MM.1S (cell line): ENCODE results near the gene TRAPPC12.

Experiments used
- DNase-seq: peaks from one replicate; pipeline ENCODE4 v3.0.0-alpha.2; 2015
- H2AFZ ChIP-seq: fragments of 300-600 bp; sonication (generic); 2 replicates; pipeline ENCODE4 v1.6.0; 2016; ENCODE audit warnings: antibody characterized with exemption, low read length
- H3F3A ChIP-seq: fragments of 300-600 bp; sonication (generic); 2 replicates; pipeline ENCODE4 v1.6.1; 2016; ENCODE audit warnings: mild to moderate bottlenecking, antibody characterized with exemption, low read length, moderate library complexity, mixed read lengths; ENCODE audit not compliant: insufficient read depth
- H3K27ac ChIP-seq: fragments of 300-600 bp; sonication (generic); 2 replicates; pipeline ENCODE4 v1.5.1; 2016; ENCODE audit warnings: mild to moderate bottlenecking, low read length
- H3K27me3 ChIP-seq: fragments of 300-600 bp; sonication (generic); replicated peaks from 2 replicates; pipeline ENCODE4 v1.6.0; 2016; ENCODE audit warnings: low read length; ENCODE audit not compliant: insufficient read depth
- H3K36me3 ChIP-seq: fragments of 300-600 bp; sonication (generic); replicated peaks from 2 replicates; pipeline ENCODE4 v1.6.1; 2016; ENCODE audit warnings: mild to moderate bottlenecking, low read length, mixed read lengths; ENCODE audit not compliant: insufficient read depth
- H3K4me1 ChIP-seq: fragments of 300-600 bp; sonication (generic); 2 replicates; pipeline ENCODE4 v1.6.1; 2016; ENCODE audit warnings: low read length, mixed read lengths
- H3K4me2 ChIP-seq: fragments of 300-600 bp; sonication (generic); 2 replicates; pipeline ENCODE4 v1.6.0; 2016; ENCODE audit warnings: low read depth, low read length
- H3K4me3 ChIP-seq: fragments of 300-600 bp; sonication (generic); 2 replicates; pipeline ENCODE4 v1.5.1; 2016; ENCODE audit warnings: low read length, mixed read lengths
- H3K79me2 ChIP-seq: fragments of 300-600 bp; sonication (generic); 2 replicates; pipeline ENCODE4 v1.6.1; 2016; ENCODE audit warnings: mixed run types, low read length, mixed read lengths
- H3K9ac ChIP-seq: fragments of 300-600 bp; sonication (generic); 2 replicates; pipeline ENCODE4 v1.6.1; 2016; ENCODE audit warnings: low read length, mixed read lengths
- H3K9me2 ChIP-seq: fragments of 300-600 bp; sonication (generic); replicated peaks from 2 replicates; pipeline ENCODE4 v1.6.1; 2016; ENCODE audit warnings: mild to moderate bottlenecking, low read length, mixed read lengths; ENCODE audit not compliant: insufficient read depth
- H3K9me3 ChIP-seq: fragments of 300-600 bp; sonication (generic); replicated peaks from 2 replicates; pipeline ENCODE4 v1.6.1; 2016; ENCODE audit warnings: mild to moderate bottlenecking, low read length, mixed read lengths; ENCODE audit not compliant: insufficient read depth
- H4K20me1 ChIP-seq: fragments of 300-600 bp; sonication (generic); 2 replicates; pipeline ENCODE4 v1.6.1; 2016; ENCODE audit warnings: mild to moderate bottlenecking, low read length, moderate library complexity, mixed read lengths; ENCODE audit not compliant: insufficient read depth
- EZH2 ChIP-seq: fragments of 300-600 bp; sonication (generic); optimal IDR thresholded peaks from 2 replicates; pipeline ENCODE3; 2017; ENCODE audit warnings: low read depth, mild to moderate bottlenecking, antibody characterized with exemption, low read length, mixed read lengths
- EZH2phosphoT487 ChIP-seq: fragments of 300-600 bp; sonication (generic); IDR thresholded peaks from 2 replicates; pipeline ENCODE4 v1.6.1; 2018; ENCODE audit warnings: antibody characterized with exemption, low read length
- TF ChIP-seq, protein P1 (sequence below): fragments of 300-600 bp; sonication (generic); IDR thresholded peaks from 2 replicates; pipeline ENCODE4 v1.5.1; 2016; ENCODE audit warnings: antibody characterized with exemption, low read length, mixed read lengths

The TRAPPC12 gene

DNA sequence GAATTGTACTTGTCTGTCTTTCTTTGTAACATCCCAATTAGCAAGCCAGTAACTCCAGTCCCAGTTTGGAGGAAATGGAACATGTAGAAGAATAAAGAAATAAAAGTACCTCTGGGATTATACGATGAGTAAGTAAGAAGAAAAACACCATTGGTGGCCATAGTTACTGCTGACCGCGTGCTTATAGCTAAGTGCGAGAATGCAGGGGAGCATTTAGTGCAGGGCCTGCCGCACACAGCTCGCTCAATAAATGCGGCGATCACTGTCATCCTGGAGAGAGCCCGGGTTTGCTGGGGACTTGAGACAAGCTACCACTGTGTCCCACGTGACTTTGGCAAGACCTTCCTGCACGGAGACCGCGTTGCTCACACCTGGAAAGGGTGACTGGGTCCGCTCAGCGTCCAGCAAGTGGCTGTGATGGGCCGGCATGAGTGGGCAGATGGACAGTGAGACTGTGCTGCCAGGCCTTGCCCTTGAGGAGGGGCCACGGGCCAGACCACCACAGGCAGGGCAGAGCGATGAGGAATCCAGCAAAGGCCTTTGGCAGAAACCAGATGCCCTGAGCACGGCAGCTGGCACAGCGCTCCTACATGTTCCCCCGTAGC is 85.0 kb downstream of the TRAPPC12 start:
- Histone ChIP-seq H3K4me2 (no peak overlapping the region), H3K9me3 (no peaks in the 10 kb centered on the region), H2AFZ (no peak overlapping the region), H3K36me3 (no peaks in the 10 kb centered on the region), H3F3A (peaks cover 6% of the 10 kb centered on the region; the same call in 1 of the 2 replicates), H3K9ac (no peak overlapping the region), H4K20me1 (no peaks in the 10 kb centered on the region), H3K27me3 (no peaks in the 10 kb centered on the region), H3K27ac (no peak overlapping the region), H3K4me1 (peaks cover 11% of the 10 kb centered on the region), H3K4me3 (no peak overlapping the region), H3K79me2 (no peaks in the 10 kb centered on the region), H3K9me2 (no peaks in the 10 kb centered on the region)
- TF ChIP-seq EZH2 (no peak), EZH2phosphoT487 (no peak)
- TF ChIP-seq, protein P1, sequence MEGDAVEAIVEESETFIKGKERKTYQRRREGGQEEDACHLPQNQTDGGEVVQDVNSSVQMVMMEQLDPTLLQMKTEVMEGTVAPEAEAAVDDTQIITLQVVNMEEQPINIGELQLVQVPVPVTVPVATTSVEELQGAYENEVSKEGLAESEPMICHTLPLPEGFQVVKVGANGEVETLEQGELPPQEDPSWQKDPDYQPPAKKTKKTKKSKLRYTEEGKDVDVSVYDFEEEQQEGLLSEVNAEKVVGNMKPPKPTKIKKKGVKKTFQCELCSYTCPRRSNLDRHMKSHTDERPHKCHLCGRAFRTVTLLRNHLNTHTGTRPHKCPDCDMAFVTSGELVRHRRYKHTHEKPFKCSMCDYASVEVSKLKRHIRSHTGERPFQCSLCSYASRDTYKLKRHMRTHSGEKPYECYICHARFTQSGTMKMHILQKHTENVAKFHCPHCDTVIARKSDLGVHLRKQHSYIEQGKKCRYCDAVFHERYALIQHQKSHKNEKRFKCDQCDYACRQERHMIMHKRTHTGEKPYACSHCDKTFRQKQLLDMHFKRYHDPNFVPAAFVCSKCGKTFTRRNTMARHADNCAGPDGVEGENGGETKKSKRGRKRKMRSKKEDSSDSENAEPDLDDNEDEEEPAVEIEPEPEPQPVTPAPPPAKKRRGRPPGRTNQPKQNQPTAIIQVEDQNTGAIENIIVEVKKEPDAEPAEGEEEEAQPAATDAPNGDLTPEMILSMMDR: no peak
- DNase-seq: no peak

DNA sequence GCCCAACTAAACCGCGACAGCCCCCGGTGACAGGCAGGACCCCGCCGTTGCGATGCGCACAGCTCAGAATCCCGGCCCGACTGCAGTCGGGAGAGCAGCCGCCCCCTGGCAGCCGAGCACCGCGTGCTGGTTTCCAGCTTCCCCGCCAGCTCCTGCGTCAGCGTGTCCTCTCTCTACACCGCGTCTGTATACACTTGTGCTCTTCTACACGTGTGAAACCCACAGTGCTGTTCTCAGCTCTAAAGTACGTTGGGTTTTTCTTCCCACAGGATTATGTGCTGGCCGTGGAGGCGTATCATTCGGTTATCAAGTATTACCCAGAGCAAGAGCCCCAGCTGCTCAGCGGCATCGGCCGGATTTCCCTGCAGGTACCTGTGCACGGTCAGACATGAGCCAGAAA is 85.8 kb downstream of the TRAPPC12 start:
- Histone ChIP-seq H3K9ac (no peak overlapping the region), H3K4me2 (no peak overlapping the region)

DNA sequence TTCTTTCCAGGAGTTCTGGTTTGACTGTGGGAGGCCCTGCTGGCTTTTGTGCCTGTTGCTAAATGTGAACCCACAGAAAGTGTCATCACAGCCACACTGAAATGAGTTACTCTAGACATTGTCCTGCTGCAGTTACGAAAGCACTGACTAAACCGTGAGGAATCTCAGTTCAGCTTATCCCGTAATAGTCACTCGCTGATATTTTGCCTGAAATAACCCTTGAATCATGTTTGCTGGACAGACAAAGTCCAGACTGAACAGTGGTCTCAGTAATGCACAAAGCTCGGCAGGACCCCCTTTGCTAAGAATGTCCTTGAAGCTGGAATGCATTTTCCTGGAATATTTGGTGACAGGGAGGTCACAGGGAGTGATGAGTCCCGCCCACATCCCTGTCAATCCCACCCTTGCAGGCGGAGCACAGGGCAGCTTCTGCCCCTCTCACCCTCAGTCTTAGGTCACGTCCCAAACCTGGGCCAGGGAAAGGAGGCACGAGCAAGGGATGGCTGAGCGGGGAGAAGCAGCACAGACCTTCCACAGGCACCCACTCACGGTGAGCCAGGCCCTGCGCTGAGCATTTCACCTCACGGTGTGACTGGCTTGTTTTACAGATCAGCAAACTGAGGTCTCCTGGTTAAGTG is 86.5 kb downstream of the TRAPPC12 start:
- no peaks in the 10 kb centered on the region for H4K20me1 ChIP-seq
- no peak overlapping the region for H3K9ac ChIP-seq
- H3K4me3 ChIP-seq: no peak overlapping the region
- H3K4me2 ChIP-seq: no peak overlapping the region
- no peak overlapping the region for H3K27ac ChIP-seq
- H3K27me3 ChIP-seq: no peaks in the 10 kb centered on the region
- no peaks in the 10 kb centered on the region for H3K9me2 ChIP-seq
- TF ChIP-seq, protein P1: no peak
- no peak for TF ChIP-seq EZH2
- TF ChIP-seq EZH2phosphoT487: no peak
- H3K9me3 ChIP-seq: no peaks in the 10 kb centered on the region
- H3F3A ChIP-seq: peaks cover 6% of the 10 kb centered on the region; the same call in 1 of the 2 replicates
- H3K4me1 ChIP-seq: peaks cover 11% of the 10 kb centered on the region
- DNase-seq: no peak
- H3K36me3 ChIP-seq: no peaks in the 10 kb centered on the region
- no peak overlapping the region for H2AFZ ChIP-seq
- no peaks in the 10 kb centered on the region for H3K79me2 ChIP-seq

More for the DNA sequence above, 85.8 kb downstream of the TRAPPC12 start:
- DNase-seq: no peak
- H3F3A ChIP-seq: peaks cover 6% of the 10 kb centered on the region; the same call in 1 of the 2 replicates
- H4K20me1 ChIP-seq: no peaks in the 10 kb centered on the region
- TF ChIP-seq EZH2 (no peak), EZH2phosphoT487 (no peak)
- TF ChIP-seq, protein P1: no peak
- no peak overlapping the region for H3K4me3 ChIP-seq
- H3K4me1 ChIP-seq: peaks cover 11% of the 10 kb centered on the region
- H3K36me3 ChIP-seq: no peaks in the 10 kb centered on the region
- no peaks in the 10 kb centered on the region for H3K27me3 ChIP-seq
- no peak overlapping the region for H2AFZ ChIP-seq
- H3K9me2 ChIP-seq: no peaks in the 10 kb centered on the region
- no peaks in the 10 kb centered on the region for H3K9me3 ChIP-seq
- no peak overlapping the region for H3K27ac ChIP-seq
- H3K79me2 ChIP-seq: no peaks in the 10 kb centered on the region
